GM12891 (cell line): ENCODE data around the gene CNTN5.

ENCODE experiments used
- POLR2A ChIP-seq: IDR thresholded peaks from 2 replicates; pipeline ENCODE4 v1.6.1; 2011; ENCODE audit warnings: low read depth, low read length, control low read depth
- POLR2AphosphoS5 ChIP-seq: IDR thresholded peaks from 2 replicates; pipeline ENCODE4 v1.6.1; 2011; ENCODE audit warnings: low read depth, low read length, control low read depth
- POU2F2 ChIP-seq: IDR thresholded peaks from 2 replicates; pipeline ENCODE4 v1.6.1; 2011; ENCODE audit warnings: low read depth, mild to moderate bottlenecking, control low read depth, low read length, moderate library complexity
- SPI1 ChIP-seq: IDR thresholded peaks from 2 replicates; pipeline ENCODE4 v1.6.1; 2011; ENCODE audit warnings: low read depth, low read length, control low read depth
- TAF1 ChIP-seq: IDR thresholded peaks from 2 replicates; pipeline ENCODE4 v1.6.1; 2011; ENCODE audit warnings: low read depth, low read length, control low read depth

- TF ChIP-seq POLR2AphosphoS5 = no peak
- no peak for TF ChIP-seq TAF1
- TF ChIP-seq POLR2A = no peak
- no peak for TF ChIP-seq POU2F2
- TF ChIP-seq SPI1 = no peak
Measured at GRCh38 chr11:99682171-99682570, 661.4 kb downstream of the CNTN5 start.
